Vagina (tissue), 2 donors: ENCODE measurements around the gene ARHGAP11A. TPM values are rescaled to one million over a fixed set of nuclear protein-coding genes. Genes with fewer than 3 reads are reported as not detected.

Experiments
- DNase-seq, 2 donors: peaks; one replicate each; pipeline ENCODE4 v3.0.0-alpha.2; 2017; ENCODE audit errors: extremely low spot score in 2 of 2
- H3K27ac ChIP-seq: fragments of 200-600 bp; sonication (generic); one replicate; pipeline ENCODE4 v1.5.1; 2019
- H3K27me3 ChIP-seq: fragments of 200-600 bp; sonication (generic); one replicate; pipeline ENCODE4 v1.5.1; 2019
- H3K36me3 ChIP-seq, 2 donors: fragments of 200-600 bp; sonication (generic); one replicate each; pipeline ENCODE4 v1.5.1; 2017 to 2019
- H3K4me1 ChIP-seq: fragments of 200-600 bp; sonication (generic); one replicate; pipeline ENCODE4 v1.5.1; 2019
- H3K4me3 ChIP-seq, 2 donors: fragments of 200-600 bp; sonication (generic); 1 replicate in 1 of 2; 2 replicates in 1 of 2; pipeline ENCODE4 v1.5.1; 2016 to 2019
- H3K9me3 ChIP-seq: fragments of 200-600 bp; sonication (generic); one replicate; pipeline ENCODE4 v1.5.1; 2019
- POLR2A ChIP-seq, 2 donors: fragments of 450-650 bp; IDR thresholded peaks; one replicate each; pipeline ENCODE4 v1.6.1; 2017; ENCODE audit warnings: antibody characterized with exemption in 2 of 2, mild to moderate bottlenecking in 2 of 2, moderate library complexity in 2 of 2
- POLR2AphosphoS5 ChIP-seq, 2 donors: sonication (generic); formaldehyde crosslinking; IDR thresholded peaks; one replicate each; pipeline ENCODE4 v1.9.0; 2017; ENCODE audit warnings: antibody characterized with exemption in 2 of 2, mild to moderate bottlenecking in 2 of 2, low read depth in 1 of 2; ENCODE audit not compliant: insufficient read depth in 1 of 2
- intact Hi-C: fragments of 100-400 bp; cut with DNase I; formaldehyde crosslinking; loops from one replicate; pipeline ENCODE4 v1.15.1; 2023
- total RNA-seq: library from RNA; depleted of rRNA; stranded (reverse); fragments of >200 nt; gene quantifications from one replicate; pipeline ENCODE4 v1.2.3, GENCODE V29; 2016
- TF ChIP-seq, protein P1 (sequence below), 3 experiments: fragments of 450-650 bp in 2 of 3; fragments of 200-600 bp in 1 of 3; sonication (generic) in 1 of 3; IDR thresholded peaks; one replicate each; pipeline ENCODE4 v1.5.1; 2017 to 2019; ENCODE audit warnings: antibody characterized with exemption in 3 of 3, mild to moderate bottlenecking in 2 of 3, moderate library complexity in 2 of 3

The ARHGAP11A gene
- total RNA-seq, 1 donor from 2014 or later, result 7.4 TPM

DNA sequence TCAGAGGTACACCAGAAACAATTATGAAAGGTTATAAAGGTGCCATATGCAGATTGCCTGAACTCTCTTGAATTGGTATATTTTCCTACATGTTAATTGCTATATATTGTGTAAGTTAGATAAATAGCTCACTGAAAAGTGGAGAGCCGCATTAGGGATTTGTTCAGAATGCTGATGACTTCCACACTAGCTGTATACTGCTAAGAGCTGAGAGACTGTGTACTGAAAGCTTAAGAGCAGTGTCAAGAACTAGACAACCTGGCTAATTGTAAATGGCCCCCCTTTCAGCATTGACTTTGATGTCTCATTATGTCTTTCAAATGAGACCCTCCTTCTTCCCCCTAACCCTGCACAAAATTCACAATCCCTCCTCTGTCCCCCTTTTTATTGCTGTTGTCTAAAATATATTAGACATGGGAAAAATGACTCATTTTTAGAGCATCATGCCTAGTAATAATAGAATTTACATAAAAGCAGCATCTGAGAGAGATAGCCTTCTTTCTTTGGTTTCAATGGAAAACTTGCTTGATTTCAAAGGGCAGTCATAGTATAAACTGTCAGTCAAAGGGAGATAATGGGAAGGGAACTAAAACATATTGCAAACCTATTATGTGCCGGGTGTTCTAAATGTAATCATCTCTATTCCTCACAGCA is 67.8 kb downstream of the ARHGAP11A start:
- H3K27me3 ChIP-seq, result no peaks in the 10 kb centered on the region
- intact Hi-C loops, result no loop called here
- no peaks in the 10 kb centered on the region for H3K36me3 ChIP-seq
- no peak overlapping the region for H3K4me3 ChIP-seq
- peak overlapping the region; percentile 48 for H3K27ac ChIP-seq
- TF ChIP-seq POLR2A (IDR thresholded peaks at IDR 0.05) (no peak), POLR2AphosphoS5 (IDR thresholded peaks at IDR 0.05; ENCODE audit: insufficient read depth in 1 of 2, low read depth in 1 of 2) (no peak)
- TF ChIP-seq, protein P1, sequence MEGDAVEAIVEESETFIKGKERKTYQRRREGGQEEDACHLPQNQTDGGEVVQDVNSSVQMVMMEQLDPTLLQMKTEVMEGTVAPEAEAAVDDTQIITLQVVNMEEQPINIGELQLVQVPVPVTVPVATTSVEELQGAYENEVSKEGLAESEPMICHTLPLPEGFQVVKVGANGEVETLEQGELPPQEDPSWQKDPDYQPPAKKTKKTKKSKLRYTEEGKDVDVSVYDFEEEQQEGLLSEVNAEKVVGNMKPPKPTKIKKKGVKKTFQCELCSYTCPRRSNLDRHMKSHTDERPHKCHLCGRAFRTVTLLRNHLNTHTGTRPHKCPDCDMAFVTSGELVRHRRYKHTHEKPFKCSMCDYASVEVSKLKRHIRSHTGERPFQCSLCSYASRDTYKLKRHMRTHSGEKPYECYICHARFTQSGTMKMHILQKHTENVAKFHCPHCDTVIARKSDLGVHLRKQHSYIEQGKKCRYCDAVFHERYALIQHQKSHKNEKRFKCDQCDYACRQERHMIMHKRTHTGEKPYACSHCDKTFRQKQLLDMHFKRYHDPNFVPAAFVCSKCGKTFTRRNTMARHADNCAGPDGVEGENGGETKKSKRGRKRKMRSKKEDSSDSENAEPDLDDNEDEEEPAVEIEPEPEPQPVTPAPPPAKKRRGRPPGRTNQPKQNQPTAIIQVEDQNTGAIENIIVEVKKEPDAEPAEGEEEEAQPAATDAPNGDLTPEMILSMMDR (IDR thresholded peaks at IDR 0.05), result no peak
- no peak for DNase-seq
- peaks cover 19% of the 10 kb centered on the region for H3K4me1 ChIP-seq
- no peaks in the 10 kb centered on the region for H3K9me3 ChIP-seq

DNA sequence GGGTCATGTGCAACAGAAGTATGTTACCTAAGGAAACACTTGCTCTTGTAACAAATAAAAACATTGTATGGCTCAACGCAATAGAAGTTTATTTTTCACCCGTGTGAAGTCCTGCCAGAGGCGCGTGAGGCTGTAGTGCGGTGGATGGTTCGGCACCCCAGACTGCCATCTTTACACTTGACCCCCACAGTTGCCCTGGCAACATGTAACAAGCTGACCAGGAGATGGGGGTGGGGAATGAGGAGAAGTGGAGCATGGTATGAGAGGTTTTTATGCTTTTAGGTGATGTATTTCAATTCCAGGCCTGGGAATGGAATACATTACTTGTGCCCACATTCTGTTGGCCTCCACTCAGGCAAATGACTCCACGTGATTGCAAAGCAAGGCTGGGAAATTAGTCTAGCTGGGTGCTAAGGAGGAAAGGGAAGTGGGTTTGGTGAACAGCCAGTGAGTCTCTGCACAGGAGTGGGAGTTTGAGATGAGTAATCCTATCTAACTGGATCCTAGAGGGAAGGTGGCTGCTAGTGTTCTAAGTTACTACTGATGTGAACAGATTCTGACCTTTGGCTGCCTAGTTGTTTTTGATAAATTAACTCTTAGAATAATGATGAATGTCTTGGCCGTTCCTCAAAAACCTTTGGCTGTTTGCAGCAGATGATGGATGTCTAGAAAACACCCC is 68.7 kb downstream of the ARHGAP11A start:
- intact Hi-C loops, result no loop called here
- no peak for DNase-seq
- TF ChIP-seq, protein P1 (IDR thresholded peaks at IDR 0.05), result no peak
- TF ChIP-seq POLR2AphosphoS5 (IDR thresholded peaks at IDR 0.05; ENCODE audit: insufficient read depth in 1 of 2, low read depth in 1 of 2) (no peak), POLR2A (IDR thresholded peaks at IDR 0.05) (no peak)
- no peaks in the 10 kb centered on the region for H3K9me3 ChIP-seq
- H3K4me3 ChIP-seq, result no peak overlapping the region
- H3K4me1 ChIP-seq, result peaks cover 19% of the 10 kb centered on the region
- H3K36me3 ChIP-seq, result no peaks in the 10 kb centered on the region
- H3K27ac ChIP-seq, result no peak overlapping the region
- H3K27me3 ChIP-seq, result no peaks in the 10 kb centered on the region

DNA sequence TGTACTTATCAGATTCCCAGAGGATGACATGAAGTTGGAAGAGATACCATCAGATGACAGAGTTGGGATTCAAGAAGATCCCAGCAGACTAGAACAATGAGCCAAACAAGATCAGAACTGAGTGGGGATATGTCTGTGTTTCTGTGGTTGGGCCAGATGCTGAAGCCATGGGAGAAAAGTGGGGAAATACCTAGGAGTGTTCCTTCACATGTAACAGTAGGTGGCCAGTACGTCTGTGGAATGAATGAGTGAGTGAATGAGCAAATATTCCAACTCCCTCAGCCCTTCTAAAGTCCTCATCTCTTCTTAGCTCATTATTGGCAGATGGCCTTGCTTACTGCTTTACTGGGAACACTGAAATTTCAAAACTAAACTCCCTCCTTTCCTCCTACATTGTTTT is 70.3 kb downstream of the ARHGAP11A start:
- DNase-seq, result no peak
- no peaks in the 10 kb centered on the region for H3K36me3 ChIP-seq
- H3K27me3 ChIP-seq, result no peaks in the 10 kb centered on the region
- TF ChIP-seq POLR2AphosphoS5 (IDR thresholded peaks at IDR 0.05; ENCODE audit: insufficient read depth in 1 of 2, low read depth in 1 of 2), result no peak
- TF ChIP-seq, protein P1 (IDR thresholded peaks at IDR 0.05), result no peak
- no peak for TF ChIP-seq POLR2A (IDR thresholded peaks at IDR 0.05)
- peak overlapping the region; percentile 2 for H3K27ac ChIP-seq
- H3K4me3 ChIP-seq, result no peak overlapping the region
- H3K9me3 ChIP-seq, result no peaks in the 10 kb centered on the region
- H3K4me1 ChIP-seq, result peaks cover 19% of the 10 kb centered on the region
- intact Hi-C loops, result no loop called here

DNA sequence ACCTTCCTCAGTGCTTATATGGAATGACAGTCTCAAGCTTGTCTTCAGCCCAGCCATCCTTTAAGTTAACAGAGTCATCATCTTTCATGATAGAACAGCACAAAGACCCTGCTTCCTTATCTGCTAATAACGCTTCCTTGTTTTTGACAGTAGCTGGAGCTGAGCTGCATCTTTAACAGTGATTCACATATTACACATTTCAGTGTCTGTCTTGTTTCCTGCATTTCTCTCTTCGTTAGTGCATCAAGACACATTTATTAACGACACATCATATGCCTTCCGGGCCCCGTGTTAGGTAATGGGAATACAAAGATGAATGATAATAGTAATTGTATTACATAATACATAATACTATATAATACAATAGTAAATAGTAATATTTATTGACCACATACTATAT is 72.3 kb downstream of the ARHGAP11A start:
- H3K36me3 ChIP-seq, result no peaks in the 10 kb centered on the region
- intact Hi-C loops, result no loop called here
- H3K27ac ChIP-seq, result no peak overlapping the region
- TF ChIP-seq POLR2A (IDR thresholded peaks at IDR 0.05) (no peak), POLR2AphosphoS5 (IDR thresholded peaks at IDR 0.05; ENCODE audit: insufficient read depth in 1 of 2, low read depth in 1 of 2) (no peak)
- TF ChIP-seq, protein P1 (IDR thresholded peaks at IDR 0.05), result no peak
- H3K4me3 ChIP-seq, result no peak overlapping the region
- no peaks in the 10 kb centered on the region for H3K27me3 ChIP-seq
- no peak for DNase-seq
- no peaks in the 10 kb centered on the region for H3K9me3 ChIP-seq
- peaks cover 12% of the 10 kb centered on the region for H3K4me1 ChIP-seq

- intact Hi-C loops, result no loop called here
- Histone ChIP-seq H3K27ac (no peak overlapping the region), H3K27me3 (no peaks in the 10 kb centered on the region), H3K9me3 (no peaks in the 10 kb centered on the region), H3K36me3 (no peaks in the 10 kb centered on the region), H3K4me1 (peaks cover 12% of the 10 kb centered on the region), H3K4me3 (no peak overlapping the region)
- no peak for DNase-seq
- TF ChIP-seq POLR2AphosphoS5 (IDR thresholded peaks at IDR 0.05; ENCODE audit: insufficient read depth in 1 of 2, low read depth in 1 of 2) (no peak), POLR2A (IDR thresholded peaks at IDR 0.05) (no peak)
- TF ChIP-seq, protein P1 (IDR thresholded peaks at IDR 0.05), result no peak
These were observed 72.9 kb downstream of the ARHGAP11A start for GRCh38 chr15:32688151-32688639.
